ENCODE data around the gene PIEZO2.

DNA sequence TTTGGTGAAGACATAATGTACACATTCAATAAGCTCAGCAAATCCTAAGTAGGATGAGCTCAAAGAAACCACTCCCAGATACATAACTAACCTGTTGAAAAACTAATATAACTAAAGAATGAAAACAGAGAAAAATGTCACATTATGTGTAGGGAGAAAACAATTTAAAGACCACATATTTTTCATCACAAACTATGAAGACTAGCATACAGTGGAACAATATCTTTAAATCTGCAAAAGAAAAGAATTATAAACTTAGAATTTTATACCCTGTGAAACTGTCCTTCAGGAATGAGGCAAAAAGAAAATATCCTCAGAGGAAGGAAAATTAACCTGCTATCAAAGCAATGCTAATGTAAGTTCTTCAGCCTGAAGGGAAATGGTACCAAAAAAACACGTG lies 151.5 kb downstream of the PIEZO2 start:
- TF ChIP-seq, protein P1, sequence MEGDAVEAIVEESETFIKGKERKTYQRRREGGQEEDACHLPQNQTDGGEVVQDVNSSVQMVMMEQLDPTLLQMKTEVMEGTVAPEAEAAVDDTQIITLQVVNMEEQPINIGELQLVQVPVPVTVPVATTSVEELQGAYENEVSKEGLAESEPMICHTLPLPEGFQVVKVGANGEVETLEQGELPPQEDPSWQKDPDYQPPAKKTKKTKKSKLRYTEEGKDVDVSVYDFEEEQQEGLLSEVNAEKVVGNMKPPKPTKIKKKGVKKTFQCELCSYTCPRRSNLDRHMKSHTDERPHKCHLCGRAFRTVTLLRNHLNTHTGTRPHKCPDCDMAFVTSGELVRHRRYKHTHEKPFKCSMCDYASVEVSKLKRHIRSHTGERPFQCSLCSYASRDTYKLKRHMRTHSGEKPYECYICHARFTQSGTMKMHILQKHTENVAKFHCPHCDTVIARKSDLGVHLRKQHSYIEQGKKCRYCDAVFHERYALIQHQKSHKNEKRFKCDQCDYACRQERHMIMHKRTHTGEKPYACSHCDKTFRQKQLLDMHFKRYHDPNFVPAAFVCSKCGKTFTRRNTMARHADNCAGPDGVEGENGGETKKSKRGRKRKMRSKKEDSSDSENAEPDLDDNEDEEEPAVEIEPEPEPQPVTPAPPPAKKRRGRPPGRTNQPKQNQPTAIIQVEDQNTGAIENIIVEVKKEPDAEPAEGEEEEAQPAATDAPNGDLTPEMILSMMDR (IDR thresholded peaks at IDR 0.05; ENCODE audit: poor library complexity): no peak
- TF ChIP-seq EZH2phosphoT487 (IDR thresholded peaks at IDR 0.05; ENCODE audit: low read depth, severe bottlenecking, unreplicated experiment): no peak
- no peak for TF ChIP-seq EZH2 (IDR thresholded peaks at IDR 0.05; ENCODE audit: borderline replicate concordance)

Measured in hepatocyte (in vitro differentiated cells).